Thoracic aorta (tissue), 2 donors: ENCODE results near the gene TBKBP1. TPM values are rescaled to one million over a fixed set of nuclear protein-coding genes. Genes with fewer than 3 reads are reported as not detected.

ENCODE experiments used
- ATAC-seq: fragments of 150-250 bp; one replicate; pipeline ENCODE4 v1.8.0; 2017; ENCODE audit warnings: low read depth; ENCODE audit not compliant: insufficient number of reproducible peaks, low FRiP score
- DNase-seq: peaks from one replicate; pipeline ENCODE4 v3.0.0-alpha.2; 2020; ENCODE audit warnings: low spot score
- H3K27ac ChIP-seq, 2 donors: fragments of 200-600 bp; sonication (generic); 1 replicate in 1 of 2; 2 replicates in 1 of 2; pipeline ENCODE4 v1.5.1; 2016; ENCODE audit warnings: mild to moderate bottlenecking in 2 of 2, moderate library complexity in 2 of 2
- H3K27me3 ChIP-seq: fragments of 200-600 bp; sonication (generic); replicated peaks from 2 replicates; pipeline ENCODE4 v1.6.0; 2016; ENCODE audit warnings: mild to moderate bottlenecking; ENCODE audit not compliant: insufficient read depth
- H3K36me3 ChIP-seq: fragments of 200-600 bp; sonication (generic); one replicate; pipeline ENCODE4 v1.5.1; 2016
- H3K4me1 ChIP-seq, 2 donors: fragments of 200-600 bp; sonication (generic); 1 replicate in 1 of 2; 2 replicates in 1 of 2; pipeline versions ENCODE4 v1.5.1 to v1.6.0; 2016; ENCODE audit warnings: low read depth in 2 of 2, mild to moderate bottlenecking in 1 of 2; ENCODE audit not compliant: control insufficient read depth in 1 of 2
- H3K4me3 ChIP-seq: fragments of 200-600 bp; sonication (generic); 2 replicates; pipeline ENCODE4 v1.5.1; 2016; ENCODE audit warnings: mild to moderate bottlenecking
- H3K9me3 ChIP-seq: fragments of 200-600 bp; sonication (generic); 2 replicates; pipeline ENCODE4 v1.5.1; 2016
- CTCF ChIP-seq: fragments of 200-600 bp; sonication (generic); IDR thresholded peaks from one replicate; pipeline ENCODE4 v1.5.1; 2019; ENCODE audit warnings: antibody characterized with exemption
- total RNA-seq, 2 donors: library from RNA; depleted of rRNA; stranded (reverse); fragments of >200 nt; gene quantifications; one replicate each; pipeline versions ENCODE4 v1.1.0 to v1.2.3, GENCODE V29; 2016

The TBKBP1 gene
- total RNA-seq, 2 donors from 2014 or later, result 8.8 to 19.1 TPM

GRCh38 chr17:47717261-47717697 is 23.3 kb downstream of the TBKBP1 start:
- TF ChIP-seq CTCF, result no peak
- ATAC-seq (no peak), DNase-seq (no peak)
- no peaks in the 10 kb centered on the region for H3K36me3 ChIP-seq
- H3K9me3 ChIP-seq, result no peaks in the 10 kb centered on the region
- no peak overlapping the region for H3K27ac ChIP-seq
- H3K4me3 ChIP-seq, result no peak overlapping the region
- H3K4me1 ChIP-seq, result peaks cover 0 to 11% of the 10 kb centered on the region in 2 donors
- H3K27me3 ChIP-seq, result peaks cover 8% of the 10 kb centered on the region

- H3K36me3 ChIP-seq, result no peaks in the 10 kb centered on the region
- no peak overlapping the region for H3K4me3 ChIP-seq
- H3K27ac ChIP-seq, result no peak overlapping the region
- H3K27me3 ChIP-seq, result peaks cover 8% of the 10 kb centered on the region
- ATAC-seq (no peak), DNase-seq (no peak)
- H3K9me3 ChIP-seq, result no peaks in the 10 kb centered on the region
- no peak for TF ChIP-seq CTCF
- peaks cover 0 to 11% of the 10 kb centered on the region in 2 donors for H3K4me1 ChIP-seq
Observed at GRCh38 chr17:47717979-47718621, 24.1 kb downstream of the TBKBP1 start.

GRCh38 chr17:47718634-47719405 is 24.9 kb downstream of the TBKBP1 start:
- Histone ChIP-seq H3K4me1 (peaks cover 0 to 11% of the 10 kb centered on the region in 2 donors), H3K9me3 (no peaks in the 10 kb centered on the region), H3K4me3 (no peak overlapping the region), H3K27me3 (peaks cover 8% of the 10 kb centered on the region), H3K27ac (no peak overlapping the region), H3K36me3 (no peaks in the 10 kb centered on the region)
- no peak for TF ChIP-seq CTCF
- no peak for DNase-seq
- no peak for ATAC-seq

- DNase-seq (no peak), ATAC-seq (no peak)
- Histone ChIP-seq H3K4me3 (no peak overlapping the region), H3K27me3 (peaks cover 8% of the 10 kb centered on the region), H3K36me3 (no peaks in the 10 kb centered on the region), H3K9me3 (no peaks in the 10 kb centered on the region), H3K4me1 (peaks cover 0 to 11% of the 10 kb centered on the region in 2 donors), H3K27ac (no peak overlapping the region)
- TF ChIP-seq CTCF, result no peak
Observed at GRCh38 chr17:47719411-47720152, 25.6 kb downstream of the TBKBP1 start.

GRCh38 chr17:47720196-47720595 is 26.2 kb downstream of the TBKBP1 start:
- no peak for TF ChIP-seq CTCF
- peaks cover 0 to 11% of the 10 kb centered on the region in 2 donors for H3K4me1 ChIP-seq
- H3K27ac ChIP-seq, result no peak overlapping the region
- H3K36me3 ChIP-seq, result no peaks in the 10 kb centered on the region
- H3K9me3 ChIP-seq, result no peaks in the 10 kb centered on the region
- DNase-seq (no peak), ATAC-seq (no peak)
- no peak overlapping the region for H3K4me3 ChIP-seq
- peaks cover 8% of the 10 kb centered on the region for H3K27me3 ChIP-seq
